Uterus (tissue), 2 donors: ENCODE data around the gene GALNT9.

ENCODE experiments used
- CTCF ChIP-seq, 4 experiments: fragments of 200-600 bp in 2 of 4; fragments of 450-650 bp in 2 of 4; sonication (generic) in 2 of 4; IDR thresholded peaks; one replicate each; pipeline ENCODE4 v1.5.1; 2016 to 2019; ENCODE audit warnings: antibody characterized with exemption in 4 of 4, mild to moderate bottlenecking in 2 of 4, moderate library complexity in 1 of 4
- POLR2A ChIP-seq, 2 donors: fragments of 450-650 bp; IDR thresholded peaks; one replicate each; pipeline ENCODE4 v1.6.1; 2016; ENCODE audit warnings: antibody characterized with exemption in 2 of 2, mild to moderate bottlenecking in 1 of 2, moderate library complexity in 1 of 2

- TF ChIP-seq CTCF (IDR thresholded peaks at IDR 0.05): no peak
- no peak for TF ChIP-seq POLR2A (IDR thresholded peaks at IDR 0.05)
Observed at GRCh38 chr12:132157733-132158409, 171.5 kb downstream of the GALNT9 start.
